Measurements from ENCODE around the gene TCEAL3. TPM values are rescaled to one million over a fixed set of nuclear protein-coding genes. Genes with fewer than 3 reads are reported as not detected.

Gene TCEAL3
- total and polyA plus RNA-seq, 2 donors (not counting 1 experiment from before 2014, with no cell fraction given), result 21.6 to 59.7 TPM

DNA sequence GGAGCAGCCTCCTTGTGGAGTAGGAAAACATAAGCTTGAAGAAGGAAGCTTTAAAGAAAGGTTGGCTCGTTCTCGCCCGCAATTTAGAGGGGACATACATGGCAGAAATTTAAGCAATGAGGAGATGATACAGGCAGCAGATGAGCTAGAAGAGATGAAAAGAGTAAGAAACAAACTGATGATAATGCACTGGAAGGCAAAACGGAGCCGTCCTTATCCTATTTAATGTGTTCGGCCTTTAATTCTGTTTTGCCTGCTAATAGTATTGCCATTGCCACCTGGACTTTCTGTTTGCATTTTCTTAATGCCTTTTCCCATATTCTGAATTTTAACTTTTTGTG lies 22.4 kb downstream of the TCEAL3 start:
- Histone ChIP-seq H3K79me2 (ENCODE audit: control insufficient read depth, insufficient read depth, low read length) (peaks cover 2% of the 10 kb centered on the region), H3K4me1 (ENCODE audit: control insufficient read depth, extremely low read depth, insufficient read depth, low read length) (no peaks in the 10 kb centered on the region), H3K27me3 (ENCODE audit: control insufficient read depth, insufficient read depth, low read length) (no peaks in the 10 kb centered on the region), H3K36me3 (ENCODE audit: control insufficient read depth, insufficient read depth, low read length) (no peaks in the 10 kb centered on the region), H2AFZ (ENCODE audit: low read length) (peak overlapping the region; percentile 38), H4K20me1 (ENCODE audit: control insufficient read depth, extremely low read depth, insufficient read depth, low read length) (no peaks in the 10 kb centered on the region), H3K4me3 (replicated peaks in 1 of 4; ENCODE audit: control extremely low read depth in 1 of 4, insufficient read depth in 1 of 4, low read depth in 3 of 4, low read length in 4 of 4) (peak overlapping the region; percentile 64 to 75 (median 71)), H3K9me3 (ENCODE audit: control insufficient read depth, insufficient read depth, low read depth, low read length) (no peaks in the 10 kb centered on the region), H3K9ac (ENCODE audit: insufficient read depth, low read length) (no peak overlapping the region), H3K4me2 (ENCODE audit: extremely low read depth, insufficient read depth, low read length) (peak overlapping the region; percentile 74), H3K27ac (ENCODE audit: insufficient read depth, low read length) (peak overlapping the region; percentile 74)
- TF ChIP-seq EZH2 (IDR thresholded peaks at IDR 0.05; ENCODE audit: low read length, missing control alignments) (no peak), CTCF (conservative IDR thresholded peaks at IDR 0.05 in 1 of 2, IDR thresholded peaks at IDR 0.05 in 1 of 2; ENCODE audit: low read depth in 1 of 2, low read length in 2 of 2) (no peak)
- no peak for DNase-seq (ENCODE audit: low read depth in 2 of 2)

- no peak overlapping the region for H3K4me2 ChIP-seq (ENCODE audit: extremely low read depth, insufficient read depth, low read length)
- no peak for TF ChIP-seq EZH2 (IDR thresholded peaks at IDR 0.05; ENCODE audit: low read length, missing control alignments)
- TF ChIP-seq CTCF (conservative IDR thresholded peaks at IDR 0.05 in 1 of 2, IDR thresholded peaks at IDR 0.05 in 1 of 2; ENCODE audit: low read depth in 1 of 2, low read length in 2 of 2), result no peak
- H3K27me3 ChIP-seq (ENCODE audit: control insufficient read depth, insufficient read depth, low read length), result no peaks in the 10 kb centered on the region
- H2AFZ ChIP-seq (ENCODE audit: low read length), result no peak overlapping the region
- no peak overlapping the region for H3K27ac ChIP-seq (ENCODE audit: insufficient read depth, low read length)
- no peak overlapping the region for H3K4me3 ChIP-seq (replicated peaks in 1 of 4; ENCODE audit: control extremely low read depth in 1 of 4, insufficient read depth in 1 of 4, low read depth in 3 of 4, low read length in 4 of 4)
- peaks cover 2% of the 10 kb centered on the region for H3K79me2 ChIP-seq (ENCODE audit: control insufficient read depth, insufficient read depth, low read length)
- no peaks in the 10 kb centered on the region for H4K20me1 ChIP-seq (ENCODE audit: control insufficient read depth, extremely low read depth, insufficient read depth, low read length)
- no peaks in the 10 kb centered on the region for H3K4me1 ChIP-seq (ENCODE audit: control insufficient read depth, extremely low read depth, insufficient read depth, low read length)
- no peak for DNase-seq (ENCODE audit: low read depth in 2 of 2)
- H3K9ac ChIP-seq (ENCODE audit: insufficient read depth, low read length), result no peak overlapping the region
- no peaks in the 10 kb centered on the region for H3K36me3 ChIP-seq (ENCODE audit: control insufficient read depth, insufficient read depth, low read length)
- no peaks in the 10 kb centered on the region for H3K9me3 ChIP-seq (ENCODE audit: control insufficient read depth, insufficient read depth, low read depth, low read length)
Measured at GRCh38 chrX:103631145-103631544, 23.4 kb downstream of the TCEAL3 start.

DNA sequence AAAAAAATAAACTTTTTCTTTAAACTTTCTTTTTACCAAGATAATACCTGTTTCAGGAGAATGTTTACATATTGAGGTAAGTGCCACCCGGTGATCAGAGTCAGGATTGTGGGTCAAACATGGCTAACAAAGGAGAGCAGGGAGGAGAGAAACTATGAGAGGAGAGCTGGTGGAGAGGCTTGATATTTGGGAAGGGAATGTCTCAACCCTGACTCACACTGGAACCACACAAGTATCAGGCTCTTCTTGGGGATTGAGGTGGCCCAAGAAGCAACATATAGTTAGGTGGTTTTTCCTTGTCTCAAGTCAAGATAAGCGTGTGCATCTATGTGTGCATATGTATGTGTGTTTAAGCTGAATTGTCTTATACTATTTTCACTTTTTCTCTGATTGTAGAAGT lies 27.7 kb downstream of the TCEAL3 start:
- H3K27ac ChIP-seq (ENCODE audit: insufficient read depth, low read length), result no peak overlapping the region
- peaks cover 5% of the 10 kb centered on the region for H3K4me1 ChIP-seq (ENCODE audit: control insufficient read depth, extremely low read depth, insufficient read depth, low read length)
- no peaks in the 10 kb centered on the region for H3K27me3 ChIP-seq (ENCODE audit: control insufficient read depth, insufficient read depth, low read length)
- no peak overlapping the region for H3K4me3 ChIP-seq (replicated peaks in 1 of 4; ENCODE audit: control extremely low read depth in 1 of 4, insufficient read depth in 1 of 4, low read depth in 3 of 4, low read length in 4 of 4)
- H4K20me1 ChIP-seq (ENCODE audit: control insufficient read depth, extremely low read depth, insufficient read depth, low read length), result no peaks in the 10 kb centered on the region
- no peaks in the 10 kb centered on the region for H3K9me3 ChIP-seq (ENCODE audit: control insufficient read depth, insufficient read depth, low read depth, low read length)
- no peak for DNase-seq (ENCODE audit: low read depth in 2 of 2)
- H3K36me3 ChIP-seq (ENCODE audit: control insufficient read depth, insufficient read depth, low read length), result no peaks in the 10 kb centered on the region
- no peak overlapping the region for H2AFZ ChIP-seq (ENCODE audit: low read length)
- TF ChIP-seq EZH2 (IDR thresholded peaks at IDR 0.05; ENCODE audit: low read length, missing control alignments) (no peak), CTCF (conservative IDR thresholded peaks at IDR 0.05 in 1 of 2, IDR thresholded peaks at IDR 0.05 in 1 of 2; ENCODE audit: low read depth in 1 of 2, low read length in 2 of 2) (no peak)
- H3K9ac ChIP-seq (ENCODE audit: insufficient read depth, low read length), result no peak overlapping the region
- no peak overlapping the region for H3K4me2 ChIP-seq (ENCODE audit: extremely low read depth, insufficient read depth, low read length)
- H3K79me2 ChIP-seq (ENCODE audit: control insufficient read depth, insufficient read depth, low read length), result no peaks in the 10 kb centered on the region

All from fibroblast of lung (primary cell).